ENCODE results near the gene TMEM214.

DNA sequence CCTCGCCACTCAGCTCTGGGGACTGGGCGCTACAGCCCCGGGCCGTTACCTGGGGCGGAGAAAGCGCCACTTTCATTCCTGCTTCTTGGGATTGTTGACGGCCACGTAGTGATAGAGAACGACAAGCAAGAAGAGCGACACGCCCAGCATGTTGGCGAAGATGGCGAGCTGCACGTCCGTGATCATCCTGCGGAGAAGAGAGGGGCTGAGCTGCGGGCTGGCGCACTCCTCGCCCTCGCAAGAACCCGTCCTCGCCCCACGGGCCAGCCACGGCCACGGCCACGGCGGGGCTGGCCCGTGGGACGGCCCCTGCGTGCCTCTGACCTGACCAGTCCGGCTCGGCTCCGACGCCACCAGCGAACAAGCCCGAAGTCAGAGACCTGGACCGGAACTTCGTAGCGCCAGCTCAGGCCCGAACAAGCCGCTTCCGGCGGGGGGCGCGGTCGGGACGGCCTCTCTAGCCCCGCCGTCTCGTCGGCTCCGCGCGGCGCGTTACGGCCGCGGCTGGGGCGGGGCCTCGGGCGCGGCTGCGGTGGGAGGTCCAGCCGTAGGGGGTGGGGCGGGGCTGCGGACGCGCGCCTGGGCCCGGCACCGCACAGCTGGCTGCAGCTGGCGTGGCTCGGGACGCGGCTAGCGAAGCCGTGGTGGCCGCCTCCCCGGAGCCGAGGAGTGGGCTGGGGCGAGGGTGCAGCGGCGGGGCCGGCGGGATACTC lies 38.7 kb downstream of the TMEM214 start, which contains the start of gene OST4:
- TF ChIP-seq, protein P1, sequence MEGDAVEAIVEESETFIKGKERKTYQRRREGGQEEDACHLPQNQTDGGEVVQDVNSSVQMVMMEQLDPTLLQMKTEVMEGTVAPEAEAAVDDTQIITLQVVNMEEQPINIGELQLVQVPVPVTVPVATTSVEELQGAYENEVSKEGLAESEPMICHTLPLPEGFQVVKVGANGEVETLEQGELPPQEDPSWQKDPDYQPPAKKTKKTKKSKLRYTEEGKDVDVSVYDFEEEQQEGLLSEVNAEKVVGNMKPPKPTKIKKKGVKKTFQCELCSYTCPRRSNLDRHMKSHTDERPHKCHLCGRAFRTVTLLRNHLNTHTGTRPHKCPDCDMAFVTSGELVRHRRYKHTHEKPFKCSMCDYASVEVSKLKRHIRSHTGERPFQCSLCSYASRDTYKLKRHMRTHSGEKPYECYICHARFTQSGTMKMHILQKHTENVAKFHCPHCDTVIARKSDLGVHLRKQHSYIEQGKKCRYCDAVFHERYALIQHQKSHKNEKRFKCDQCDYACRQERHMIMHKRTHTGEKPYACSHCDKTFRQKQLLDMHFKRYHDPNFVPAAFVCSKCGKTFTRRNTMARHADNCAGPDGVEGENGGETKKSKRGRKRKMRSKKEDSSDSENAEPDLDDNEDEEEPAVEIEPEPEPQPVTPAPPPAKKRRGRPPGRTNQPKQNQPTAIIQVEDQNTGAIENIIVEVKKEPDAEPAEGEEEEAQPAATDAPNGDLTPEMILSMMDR (IDR thresholded peaks at IDR 0.05): peak in 1 of 6 experiments; percentile 9
- peak; percentile 87 to 90 for TF ChIP-seq POLR2A (IDR thresholded peaks at IDR 0.05)
